GM12878 (cell line): ENCODE measurements around the gene DOCK2. TPM values are rescaled to one million over a fixed set of nuclear protein-coding genes. Genes with fewer than 3 reads are reported as not detected.

Experiments used
- ATAC-seq: fragments of 200-7000 bp; cut with Tn5 transposase; 3 replicates; pipeline ENCODE4 v1.9.1; 2020; ENCODE audit warnings: mild to moderate bottlenecking, moderate library complexity
- BruUV-seq: library from RNA; stranded (reverse); fragments of 400-500 nt; replicated peaks from 2 replicates; lab custom pipeline; 2021; lab: Mats Ljungman, UMichigan
- CTCF ChIA-PET: fragments of 300-600 bp; sonication (Branson Sonifier 250); formaldehyde crosslinking; extraction: SDS; loops from one replicate; lab custom pipeline; 2021; ENCODE audit warnings: inconsistent platforms; lab: Yijun Ruan, JAX
- POLR2A ChIA-PET: fragments of 350-600 bp; formaldehyde crosslinking; extraction: SDS; loops from one replicate; lab custom pipeline; 2021; ENCODE audit warnings: inconsistent platforms; lab: Charles Lee
- RAD21 ChIA-PET: fragments of 300-600 bp; sonication (Branson Sonifier 250); formaldehyde crosslinking; loops from one replicate; lab custom pipeline; 2023; ENCODE audit warnings: antibody characterized with exemption; ENCODE audit not compliant: unreplicated experiment; lab: Charles Lee
- SMC1A ChIA-PET: fragments of 300-600 bp; sonication (Branson Sonifier 250); formaldehyde crosslinking; loops from one replicate; lab custom pipeline; 2023; ENCODE audit not compliant: unreplicated experiment, uncharacterized antibody; lab: Charles Lee
- DNase-seq: peaks from one replicate; pipeline ENCODE4 v3.0.0-alpha.2; 2011; ENCODE audit warnings: low read depth, low spot score
- FAIRE-seq: peaks from 3 replicates; lab custom pipeline; 2011; peaks lifted over from hg19 to GRCh38; lab: Jason Lieb, UNC
- H2AFZ ChIP-seq: 2 replicates; pipeline ENCODE4 v1.6.0; 2011; ENCODE audit warnings: low read depth, low read length, control low read depth; ENCODE audit not compliant: control insufficient read depth
- H3K27ac ChIP-seq: 2 replicates; pipeline ENCODE4 v1.5.1; 2011; ENCODE audit warnings: control low read depth; ENCODE audit not compliant: control insufficient read depth, insufficient read depth
- H3K27me3 ChIP-seq, 2 experiments: replicated peaks in 1 of 2; 2 replicates each; pipeline versions ENCODE4 v1.6.0 to v1.6.1; 2011; ENCODE audit warnings: low read length in 1 of 2; ENCODE audit not compliant: control insufficient read depth in 2 of 2, insufficient read depth in 2 of 2
- H3K36me3 ChIP-seq, 2 experiments: 2 replicates each; pipeline ENCODE4 v1.5.1; 2011; ENCODE audit warnings: low read length in 1 of 2; ENCODE audit not compliant: control insufficient read depth in 2 of 2, insufficient read depth in 2 of 2
- H3K4me1 ChIP-seq: 2 replicates; pipeline ENCODE4 v1.6.1; 2011; ENCODE audit warnings: mild to moderate bottlenecking, low read length, moderate library complexity, mixed read lengths; ENCODE audit not compliant: control insufficient read depth, insufficient read depth
- H3K4me2 ChIP-seq: 2 replicates; pipeline ENCODE4 v1.6.0; 2011; ENCODE audit warnings: control low read depth; ENCODE audit not compliant: control insufficient read depth, insufficient read depth
- H3K4me3 ChIP-seq: fragments of 200-600 bp; sonication (generic); 2 replicates; pipeline ENCODE4 v1.5.1; 2016
- H3K79me2 ChIP-seq: 2 replicates; pipeline ENCODE4 v1.6.0; 2011; ENCODE audit warnings: low read length; ENCODE audit not compliant: control insufficient read depth, insufficient read depth
- H3K9ac ChIP-seq: 2 replicates; pipeline ENCODE4 v1.8.0; 2011; ENCODE audit warnings: low read length, control low read depth, mixed read lengths; ENCODE audit not compliant: control insufficient read depth, insufficient read depth
- H3K9me3 ChIP-seq: replicated peaks from 3 replicates; pipeline ENCODE4 v1.5.1; 2011; ENCODE audit warnings: mild to moderate bottlenecking, low read length; ENCODE audit not compliant: control insufficient read depth, insufficient read depth
- H4K20me1 ChIP-seq: 2 replicates; pipeline ENCODE4 v1.6.0; 2011; ENCODE audit not compliant: control insufficient read depth, insufficient read depth
- GATAD2B ChIP-seq: fragments of 450-650 bp; conservative IDR thresholded peaks from 2 replicates; pipeline ENCODE4 v1.6.1; 2017; ENCODE audit warnings: low read depth, mild to moderate bottlenecking, moderate library complexity
- HDAC6 ChIP-seq: fragments of 200-600 bp; sonication (generic); IDR thresholded peaks from one replicate; pipeline ENCODE4 v1.8.0; 2017; ENCODE audit warnings: antibody characterized with exemption; ENCODE audit not compliant: unreplicated experiment
- MTA2 ChIP-seq: fragments of 450-650 bp; IDR thresholded peaks from 2 replicates; pipeline ENCODE4 v1.6.1; 2016; ENCODE audit warnings: low read depth, mild to moderate bottlenecking, moderate library complexity
- MXI1 ChIP-seq: fragments of 150-350 bp; IDR thresholded peaks from 2 replicates; pipeline ENCODE4 v1.6.1; 2011; ENCODE audit warnings: low read depth, mild to moderate bottlenecking, inconsistent platforms, low read length, improper control_type of control experiment
- NFXL1 ChIP-seq: fragments of 450-650 bp; IDR thresholded peaks from 2 replicates; pipeline ENCODE4 v1.6.1; 2017; ENCODE audit warnings: antibody characterized with exemption, mild to moderate bottlenecking, borderline replicate concordance
- RB1 ChIP-seq: fragments of 450-650 bp; formaldehyde crosslinking; IDR thresholded peaks from 2 replicates; pipeline ENCODE4 v1.6.1; 2017; ENCODE audit warnings: mild to moderate bottlenecking, borderline replicate concordance
- SPI1 ChIP-seq: IDR thresholded peaks from 2 replicates; pipeline ENCODE4 v1.6.1; 2011; ENCODE audit warnings: low read depth, mild to moderate bottlenecking, low read length, moderate library complexity, borderline replicate concordance; ENCODE audit not compliant: insufficient read depth
- TAF1 ChIP-seq: IDR thresholded peaks from 2 replicates; pipeline ENCODE4 v1.6.1; 2011; ENCODE audit warnings: mild to moderate bottlenecking, low read depth, low read length, borderline replicate concordance
- ZBTB33 ChIP-seq: fragments of 450-650 bp; IDR thresholded peaks from 2 replicates; pipeline ENCODE4 v1.6.1; 2017; ENCODE audit warnings: mild to moderate bottlenecking
- ZSCAN29 ChIP-seq: fragments of 450-650 bp; IDR thresholded peaks from 2 replicates; pipeline ENCODE4 v1.6.1; 2017; ENCODE audit warnings: mild to moderate bottlenecking, moderate library complexity
- WGBS: methylation state at CpG from one replicate; pipeline ENCODE4 v1.1.6; 2016; ENCODE audit warnings: low lambda C conversion rate; ENCODE audit not compliant: insufficient replicate concordance, insufficient coverage; ENCODE audit errors: missing lambda C conversion rate; 5-methylcytosine and 5-hydroxymethylcytosine counted together
- in situ Hi-C: fragments of 300-500 bp; cut with MboI; formaldehyde crosslinking; loops from 9 replicates; pipeline ENCODE4 v1.14.3; 2018; ENCODE audit warnings: mixed read lengths
- intact Hi-C: fragments of 100-400 bp; cut with micrococcal nuclease; formaldehyde crosslinking; loops from one replicate; pipeline ENCODE4 v1.14.2; 2022; ENCODE audit not compliant: unreplicated experiment
- polyA plus RNA-seq, 11 experiments: library from polyadenylated mRNA; depleted of rRNA in 4 of 11; unstranded in 6 of 11; stranded (reverse) in 5 of 11; fragments of >200 nt; fragmentation: Nextera tagmentation in 4 of 11; fragmentation: Illumina TruSeq in 1 of 11; extraction: Ambion mirVana in 4 of 11; extraction: Trizol in 1 of 11; gene quantifications; 1 replicate in 1 of 11; 2 replicates in 10 of 11; pipeline versions ENCODE4 v1.2.1 to v1.2.3, GENCODE V29; 2011 to 2016; ENCODE audit warnings: inconsistent platforms in 2 of 11, missing spikeins in 2 of 11, low read depth in 1 of 11
- total RNA-seq, 4 experiments: library from RNA; depleted of rRNA in 3 of 4; stranded (reverse); fragments of >200 nt in 3 of 4; fragmentation: Illumina TruSeq in 1 of 4; extraction: Trizol in 1 of 4; gene quantifications; 2 replicates each; pipeline versions ENCODE4 v1.2.1 to v1.2.3, GENCODE V29; 2013 to 2021
- TF ChIP-seq, protein P1 (sequence below): IDR thresholded peaks from 2 replicates; pipeline ENCODE4 v1.6.1; 2012; ENCODE audit warnings: low read length, inconsistent platforms

DOCK2 gene
- total and polyA plus RNA-seq, 10 of the 15 experiments (the other 5 are each of a cell fraction or from before 2014, with no cell fraction given), result 34.2 to 192 (median 118) TPM

- SMC1A ChIA-PET, result interaction anchor here (0.8 to 1.7 kb wide), 5 partner anchors 9 to 166 kb away, joined by 3 to 12 read pairs (median 6); no protein-coding TSS in a partner anchor
- Histone ChIP-seq H3K79me2 (no peaks in the 10 kb centered on the region), H2AFZ (no peak overlapping the region), H3K27ac (no peak overlapping the region), H3K9me3 (no peaks in the 10 kb centered on the region), H3K4me3 (no peak overlapping the region), H3K4me1 (no peaks in the 10 kb centered on the region), H4K20me1 (no peaks in the 10 kb centered on the region), H3K36me3 (no peaks in the 10 kb centered on the region; a peak in 2 of 4 replicates), H3K4me2 (no peak overlapping the region), H3K9ac (no peak overlapping the region), H3K27me3 (no peaks in the 10 kb centered on the region)
- CTCF ChIA-PET, result interaction anchor here (0.8 to 2.0 kb wide), 5 partner anchors 8 to 212 kb away, joined by 3 to 5 read pairs (median 4); no protein-coding TSS in a partner anchor
- no peak for ATAC-seq
- no TSS peak for BruUV-seq
- TF ChIP-seq TAF1, result no peak
- TF ChIP-seq MTA2, result no peak
- no peak for TF ChIP-seq RB1
- TF ChIP-seq NFXL1, result no peak
- no peak for TF ChIP-seq SPI1
- no peak for TF ChIP-seq HDAC6
- TF ChIP-seq MXI1, result no peak
- no peak for TF ChIP-seq ZSCAN29
- TF ChIP-seq GATAD2B, result no peak
- TF ChIP-seq, protein P1, sequence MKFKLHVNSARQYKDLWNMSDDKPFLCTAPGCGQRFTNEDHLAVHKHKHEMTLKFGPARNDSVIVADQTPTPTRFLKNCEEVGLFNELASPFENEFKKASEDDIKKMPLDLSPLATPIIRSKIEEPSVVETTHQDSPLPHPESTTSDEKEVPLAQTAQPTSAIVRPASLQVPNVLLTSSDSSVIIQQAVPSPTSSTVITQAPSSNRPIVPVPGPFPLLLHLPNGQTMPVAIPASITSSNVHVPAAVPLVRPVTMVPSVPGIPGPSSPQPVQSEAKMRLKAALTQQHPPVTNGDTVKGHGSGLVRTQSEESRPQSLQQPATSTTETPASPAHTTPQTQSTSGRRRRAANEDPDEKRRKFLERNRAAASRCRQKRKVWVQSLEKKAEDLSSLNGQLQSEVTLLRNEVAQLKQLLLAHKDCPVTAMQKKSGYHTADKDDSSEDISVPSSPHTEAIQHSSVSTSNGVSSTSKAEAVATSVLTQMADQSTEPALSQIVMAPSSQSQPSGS, result no peak
- no peak for TF ChIP-seq ZBTB33
- intact Hi-C loops (no loop called here), in situ Hi-C loops (no loop called here)
- DNase-seq, result no peak
- 100% methylated on average over 2 of the region's 2 CpGs for WGBS
- POLR2A ChIA-PET, result interaction anchor here (1.6 kb wide), 1 partner anchor 9 kb away, joined by 4 read pairs; no protein-coding TSS in a partner anchor
- FAIRE-seq, result no peak
- RAD21 ChIA-PET, result no interaction called here
Measured at GRCh38 chr5:169913479-169913878, 276.4 kb downstream of the DOCK2 start.
